Neural cell (in vitro differentiated cells): Measurements from ENCODE around the gene TMEM126B. TPM values are rescaled to one million over a fixed set of nuclear protein-coding genes. Genes with fewer than 3 reads are reported as not detected.

Experiments
- polyA plus RNA-seq: library from polyadenylated mRNA; depleted of rRNA; stranded (reverse); fragments of >200 nt; gene quantifications from 2 replicates; pipeline ENCODE4 v1.2.3, GENCODE V29; 2014

TMEM126B gene
- polyA plus RNA-seq, 1 donor from 2014 or later, result 111 TPM

Other genes with a start within 250 kb of the TMEM126B start
- 177 and 179 TPM in 2 replicates for gene DLG2, start 1.2 kb upstream of the TMEM126B start, polyA plus RNA-seq
- 89.9 and 115 TPM in 2 replicates for gene TMEM126A, start 19.4 kb downstream of the TMEM126B start, polyA plus RNA-seq
- 237 and 264 TPM in 2 replicates for gene CREBZF, start 36.5 kb downstream of the TMEM126B start, polyA plus RNA-seq
- not detected in 2 replicates for gene CCDC89, start 57.6 kb downstream of the TMEM126B start, polyA plus RNA-seq
- 2.3 and 4.5 TPM in 2 replicates for gene SYTL2, start 182.5 kb downstream of the TMEM126B start, polyA plus RNA-seq
- not detected in 2 replicates for gene CCDC83, start 226.8 kb downstream of the TMEM126B start, polyA plus RNA-seq